NCI-H460 (cell line): ENCODE results near the gene TRIM27. TPM values are rescaled to one million over a fixed set of nuclear protein-coding genes. Genes with fewer than 3 reads are reported as not detected.
A peak's percentile ranks its signal among the peaks of the same experiment; 100 is the strongest.
"Not testable (repeated sequence)": the region's sequence is repeated elsewhere in the genome, so short reads cannot be mapped to it uniquely, and the experiment has no call there.

Source experiments
- DNase-seq: peaks from one replicate; pipeline ENCODE4 v3.0.0-alpha.2; 2016; ENCODE audit warnings: low read depth; ENCODE audit errors: extremely low read depth
- total RNA-seq: library from RNA; depleted of rRNA; stranded (reverse); fragments of >200 nt; shearing (Covaris generic); gene quantifications from 2 replicates; pipeline ENCODE4 v1.2.3, GENCODE V29; 2014

TRIM27 gene
- total RNA-seq, 1 experiment from 2014 or later = 59.6 TPM

GRCh38 chr6:28943557-28944411, 20.0 kb upstream of the TRIM27 start:
- DNase-seq = peak; percentile 76

- DNase-seq = no peak
Observed at GRCh38 chr6:28943223-28943556, 19.4 kb upstream of the TRIM27 start.

- no peak for DNase-seq
Observed at GRCh38 chr6:28941684-28942448, 18.1 kb upstream of the TRIM27 start.

GRCh38 chr6:28940858-28941683, 17.3 kb upstream of the TRIM27 start:
- DNase-seq = peak; percentile 86

- peak; percentile 54 for DNase-seq
Observed at GRCh38 chr6:28940294-28940857, 16.6 kb upstream of the TRIM27 start.

- no peak for DNase-seq
Observed at GRCh38 chr6:28933069-28933468, 9.3 kb upstream of the TRIM27 start.

DNA sequence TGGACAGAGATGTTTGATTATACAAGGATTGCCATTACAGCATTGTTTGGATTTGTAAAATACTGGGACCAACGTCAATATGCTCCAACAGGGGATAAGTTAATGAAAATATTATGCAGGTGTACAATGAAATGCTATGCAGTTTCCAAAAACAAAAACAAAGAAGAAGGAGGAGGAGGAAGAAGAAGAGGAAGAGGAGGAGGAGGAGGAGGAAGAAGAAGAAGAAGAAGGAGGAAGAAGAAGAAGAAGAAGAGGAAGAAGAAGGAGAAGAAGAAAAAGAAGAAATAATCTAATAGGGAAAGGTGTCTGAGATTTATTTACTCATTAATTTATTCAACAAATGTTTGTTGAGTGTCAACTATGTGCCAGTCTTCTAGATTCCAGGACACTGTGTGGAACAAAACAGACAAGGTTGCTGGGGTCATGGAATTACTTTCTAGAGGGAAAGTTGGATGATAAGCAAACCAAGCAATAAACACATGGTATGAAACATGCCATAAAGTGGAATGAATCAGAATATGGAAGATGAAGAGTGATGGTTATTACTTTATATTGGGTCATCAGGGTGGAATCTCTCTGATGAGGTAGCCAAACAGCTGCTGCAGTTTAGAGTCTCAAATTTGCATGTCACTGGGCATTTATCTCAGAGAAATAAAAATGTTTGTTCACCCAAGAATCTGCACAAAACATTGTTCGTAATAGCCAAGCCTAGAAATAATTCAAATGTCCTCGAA, 6.3 kb upstream of the TRIM27 start:
- DNase-seq = no peak

DNA sequence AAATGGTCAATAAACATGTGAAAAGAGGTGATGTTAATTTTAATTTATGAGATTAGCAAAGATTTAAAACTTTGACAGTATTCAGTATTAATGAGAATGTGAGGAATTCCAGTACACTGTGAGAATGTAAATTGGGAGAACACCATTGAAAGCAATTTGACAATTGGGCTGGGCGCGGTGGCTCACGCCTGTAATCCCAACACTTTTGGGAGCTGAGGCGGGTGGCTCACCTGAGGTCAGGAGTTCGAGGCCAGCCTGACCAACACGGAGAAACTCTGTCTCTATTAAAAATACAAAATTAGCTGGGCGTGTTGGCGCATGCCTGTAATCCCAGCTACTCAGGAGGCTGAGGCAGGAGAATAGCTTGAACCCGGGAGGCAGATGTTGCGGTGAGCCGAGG, 5.6 kb upstream of the TRIM27 start:
- not testable (repeated sequence) for DNase-seq

DNA sequence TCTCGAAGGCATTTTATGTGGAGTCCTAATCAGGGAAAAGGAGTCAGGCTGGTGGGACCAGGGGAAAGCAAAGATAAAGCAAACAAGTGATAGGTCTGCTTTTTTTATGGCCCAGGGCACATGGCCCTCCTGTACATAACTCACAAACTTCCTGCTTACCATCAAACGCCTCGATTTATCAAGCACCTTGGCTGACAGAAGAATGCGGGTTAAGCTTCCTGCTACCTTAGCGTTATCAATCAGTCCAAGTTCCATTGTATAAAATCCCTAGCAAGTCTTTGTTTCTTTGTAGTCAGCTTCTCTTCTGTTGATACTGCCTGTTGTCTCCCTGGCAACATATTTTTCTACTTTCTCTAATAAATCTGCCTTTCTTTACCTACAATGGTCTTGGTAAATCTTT, 4.1 kb upstream of the TRIM27 start:
- DNase-seq = no peak

DNA sequence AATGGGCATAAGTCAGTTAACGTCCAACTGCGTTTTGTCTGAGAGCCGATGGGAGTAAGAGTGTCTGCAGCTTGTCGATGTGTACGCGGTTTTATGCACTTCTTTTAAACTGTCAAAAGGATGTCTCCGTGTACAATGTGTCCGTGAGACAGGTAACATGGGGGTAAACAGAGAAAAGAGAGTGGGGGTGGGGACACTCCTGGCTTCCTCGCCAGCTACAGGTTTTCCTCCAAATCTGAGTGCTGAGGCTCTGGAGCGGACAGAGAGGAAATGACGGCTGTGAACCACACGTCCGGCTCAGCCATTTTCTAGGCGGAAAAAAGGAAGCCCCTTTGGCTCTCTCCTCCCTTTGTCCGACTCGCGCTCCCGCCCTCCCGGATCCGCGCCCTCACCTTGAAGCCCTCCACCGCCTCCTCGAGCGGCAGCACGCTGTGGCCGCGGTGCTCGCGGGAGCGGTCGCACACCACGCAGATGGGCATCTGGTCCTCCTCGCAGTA, 916 bp downstream of the TRIM27 start:
- DNase-seq = no peak

DNA sequence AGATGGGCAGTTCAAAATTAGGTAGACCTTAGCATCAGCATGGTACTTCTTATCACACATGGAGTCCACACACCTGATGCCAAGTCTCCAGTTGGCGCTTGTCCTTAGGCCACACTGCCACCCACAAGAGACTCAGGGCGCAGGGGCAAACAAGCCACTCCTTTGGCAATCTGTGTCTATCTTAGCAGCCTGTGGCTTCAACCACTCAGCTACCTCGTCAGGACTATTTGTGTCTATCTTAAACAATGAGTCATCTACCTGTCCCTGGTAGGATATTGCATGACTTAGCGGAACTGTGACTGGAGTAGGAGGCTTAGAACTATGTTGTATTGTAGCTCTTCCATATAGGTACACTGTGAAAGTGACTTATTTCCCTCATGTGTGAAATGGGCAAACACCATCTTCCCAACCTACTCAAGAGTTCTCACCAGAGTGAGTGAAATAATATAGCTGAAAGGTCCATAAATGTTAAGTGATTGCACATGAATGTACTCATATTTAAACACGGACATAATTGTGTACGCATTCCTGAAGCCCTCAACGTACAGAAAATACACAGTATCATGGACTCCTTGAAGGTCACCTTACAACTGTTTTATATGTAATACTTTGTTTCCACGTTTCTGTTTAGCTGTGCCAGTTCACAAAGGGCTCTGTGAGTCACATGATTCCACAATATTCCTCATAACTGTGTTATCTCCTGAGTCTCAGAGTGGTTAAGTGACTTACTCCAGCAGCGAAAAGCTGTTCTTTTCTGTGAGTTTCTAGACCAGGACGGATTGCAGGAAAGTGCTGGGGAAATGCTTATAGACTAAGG, 1.6 kb downstream of the TRIM27 start:
- DNase-seq = peak; percentile 30

DNA sequence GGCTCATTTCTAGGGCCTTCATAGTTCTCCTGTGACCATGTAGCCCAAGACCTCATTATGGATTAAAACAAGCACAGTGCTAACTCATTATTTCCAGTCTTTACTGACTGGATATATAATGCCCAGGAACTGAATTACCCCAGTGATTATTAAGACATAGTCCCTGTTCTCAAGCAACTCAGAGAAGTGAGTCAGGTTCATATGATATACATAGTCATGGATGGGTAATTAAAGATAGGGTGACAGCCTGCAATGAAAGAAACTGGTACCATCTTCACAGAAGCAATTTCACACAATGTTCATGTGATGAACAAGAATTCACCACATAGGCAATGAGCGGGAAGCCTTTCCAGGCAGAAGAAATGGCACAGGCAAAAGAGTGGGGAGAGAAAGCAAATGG, 3.5 kb downstream of the TRIM27 start:
- DNase-seq = no peak

DNA sequence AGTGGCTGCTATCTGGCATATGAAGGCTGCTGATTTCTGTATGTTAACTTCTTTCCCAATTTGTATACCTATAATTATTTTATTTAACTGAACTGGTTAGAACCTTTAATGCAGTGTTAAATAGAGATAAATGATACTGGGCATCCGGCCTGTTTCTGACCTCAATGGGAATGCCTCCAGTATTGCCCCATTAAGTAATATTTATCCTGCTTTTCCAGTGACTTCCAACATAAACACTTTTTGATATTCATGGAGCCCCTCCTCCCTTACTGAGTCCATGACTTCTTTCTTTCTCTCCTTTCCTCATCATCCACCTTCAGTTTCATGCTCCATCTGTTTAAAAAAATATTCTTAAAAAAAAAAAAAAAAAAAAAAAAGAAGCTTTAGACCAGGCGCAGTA, 8.8 kb downstream of the TRIM27 start:
- no peak for DNase-seq

DNA sequence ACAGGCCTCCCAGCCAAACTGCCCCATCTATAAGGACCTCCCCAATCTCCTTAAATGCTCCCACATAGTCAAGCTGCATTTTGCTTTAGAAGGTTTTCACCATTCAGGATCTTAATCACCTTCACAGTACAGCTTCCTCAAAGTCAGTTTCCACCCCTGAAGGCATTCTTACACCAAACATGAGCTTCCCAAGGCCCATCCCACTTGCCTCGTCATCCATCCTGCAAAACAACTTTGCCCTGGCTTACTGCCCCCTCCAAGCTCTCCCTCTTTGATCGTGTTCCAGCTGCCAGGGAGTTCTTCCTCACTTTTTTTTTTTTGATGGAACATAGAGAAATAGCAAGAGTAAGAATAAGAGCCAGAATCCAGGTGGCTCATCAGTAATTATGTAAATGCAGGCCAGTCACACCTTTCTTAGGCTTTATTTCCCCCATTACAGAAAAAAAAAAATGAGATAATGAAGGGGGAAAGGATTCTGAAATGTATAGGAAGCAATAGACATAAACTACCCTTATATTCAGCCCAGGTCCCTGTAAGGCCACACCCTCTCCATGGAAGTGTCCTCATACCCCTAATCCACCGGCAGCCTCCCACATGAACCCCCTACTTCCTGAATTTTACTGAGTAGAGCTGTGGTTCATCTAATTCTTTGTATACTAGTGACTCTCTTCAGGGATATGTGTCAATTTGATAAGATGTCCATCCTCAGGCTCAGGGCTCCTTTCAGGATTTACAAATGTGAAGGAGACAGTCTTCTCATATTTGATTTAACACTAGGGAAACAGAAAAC, 12.7 kb downstream of the TRIM27 start:
- no peak for DNase-seq

GRCh38 chr6:28907394-28907793, 16.4 kb downstream of the TRIM27 start:
- no peak for DNase-seq

GRCh38 chr6:28906669-28907068, 17.1 kb downstream of the TRIM27 start:
- no peak for DNase-seq

GRCh38 chr6:28903686-28904085, 20.1 kb downstream of the TRIM27 start:
- no peak for DNase-seq

GRCh38 chr6:28901831-28902230, 22.0 kb downstream of the TRIM27 start:
- no peak for DNase-seq
